Spinal cord (tissue), 10 donors: Measurements from ENCODE around the gene ERC1. TPM values are rescaled to one million over a fixed set of nuclear protein-coding genes. Genes with fewer than 3 reads are reported as not detected.
A peak's percentile ranks its signal among the peaks of the same experiment; 100 is the strongest.
"Not testable (repeated sequence)": the region's sequence is repeated elsewhere in the genome, so short reads cannot be mapped to it uniquely, and the experiment has no call there.

Experiments
- DNase-seq, 6 donors: peaks; one replicate each; pipeline versions ENCODE4 v3.0.0 to v3.0.0-alpha.2; 2013 to 2015; ENCODE audit warnings: low spot score in 6 of 6, low read depth in 4 of 6
- H3K27ac ChIP-seq: one replicate; pipeline ENCODE4 v1.5.1; 2013; ENCODE audit warnings: low read depth, low read length, control low read depth
- H3K27me3 ChIP-seq: one replicate; pipeline ENCODE4 v1.6.1; 2013; ENCODE audit warnings: low read length; ENCODE audit not compliant: control insufficient read depth, insufficient read depth
- H3K36me3 ChIP-seq: one replicate; pipeline ENCODE4 v1.6.1; 2013; ENCODE audit warnings: low read length; ENCODE audit not compliant: control insufficient read depth, insufficient read depth
- H3K4me1 ChIP-seq: one replicate; pipeline ENCODE4 v1.6.1; 2013; ENCODE audit warnings: low read length; ENCODE audit not compliant: control insufficient read depth, insufficient read depth
- H3K4me3 ChIP-seq: one replicate; pipeline ENCODE4 v1.5.1; 2013; ENCODE audit warnings: low read depth, low read length, control low read depth
- H3K9me3 ChIP-seq: one replicate; pipeline ENCODE4 v1.6.1; 2013; ENCODE audit warnings: low read length; ENCODE audit not compliant: control insufficient read depth, insufficient read depth
- WGBS: methylation state at CpG from one replicate; pipeline ENCODE4 v1.1.5; 2013; ENCODE audit warnings: missing lambda C conversion rate; ENCODE audit not compliant: insufficient coverage; 5-methylcytosine and 5-hydroxymethylcytosine counted together
- polyA plus RNA-seq, 2 donors: library from polyadenylated mRNA; unstranded; fragments of 120-200 nt; gene quantifications; one replicate each; pipeline ENCODE4 v1.2.1, GENCODE V29; 2013; ENCODE audit not compliant: insufficient read length in 2 of 2
- total RNA-seq, 2 donors: library from RNA; depleted of rRNA in 1 of 2; stranded (reverse); fragments of 120-200 nt in 1 of 2; fragments of >200 nt in 1 of 2; gene quantifications; one replicate each; pipeline versions ENCODE4 v1.2.3 to v1.2.4, GENCODE V29; 2013 to 2014
- donor health status: healthy.

The ERC1 gene
- total and polyA plus RNA-seq, 4 donors, result 44.3 to 75.5 (median 47.9) TPM

DNA sequence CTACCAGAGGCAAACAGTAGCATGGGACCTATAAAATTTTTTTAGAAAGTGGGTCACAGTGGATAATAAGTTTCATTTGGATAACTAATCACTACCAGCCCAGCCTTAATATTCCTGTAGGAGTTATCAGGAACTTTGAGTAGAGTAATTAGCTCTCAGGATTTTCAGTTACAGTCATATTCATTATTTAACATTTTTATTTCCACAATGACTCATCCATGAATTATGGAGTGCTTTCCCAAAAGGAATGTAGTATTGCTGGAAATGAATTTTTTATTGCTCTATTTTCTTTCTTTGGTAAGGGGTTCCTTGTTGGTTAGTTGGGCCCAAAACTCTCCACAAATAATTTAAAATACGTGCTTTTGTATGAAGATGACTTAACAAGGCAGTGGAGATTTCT, 53.7 kb downstream of the ERC1 start:
- H3K4me1 ChIP-seq, result no peaks in the 10 kb centered on the region

DNA sequence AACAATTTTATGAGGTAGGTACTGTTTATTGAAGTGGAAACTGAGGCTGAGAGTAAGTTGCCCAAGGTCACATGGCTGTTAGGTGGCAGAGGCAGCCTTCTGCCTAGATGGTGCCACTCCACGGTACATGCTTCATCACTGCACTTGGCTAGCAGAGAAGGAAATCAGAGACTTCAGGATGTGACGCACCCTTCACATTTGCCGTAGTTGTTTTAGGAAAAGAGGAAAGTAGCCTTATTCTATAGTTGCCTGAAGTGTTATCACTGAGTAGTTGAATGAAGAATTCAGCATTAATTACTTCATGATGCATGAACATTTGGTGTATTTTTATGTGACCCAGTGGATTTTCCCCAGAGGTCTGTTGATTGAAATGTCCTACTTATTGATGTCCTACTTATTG, 55.7 kb downstream of the ERC1 start:
- no peaks in the 10 kb centered on the region for H3K27me3 ChIP-seq
- no peaks in the 10 kb centered on the region for H3K9me3 ChIP-seq
- no peak for DNase-seq
- H3K4me1 ChIP-seq, result no peaks in the 10 kb centered on the region
- no peak overlapping the region for H3K27ac ChIP-seq
- no peaks in the 10 kb centered on the region for H3K36me3 ChIP-seq
- no peak overlapping the region for H3K4me3 ChIP-seq
- 100% methylated on average over 3 of the region's 3 CpGs for WGBS

More for the DNA sequence above, 53.7 kb downstream of the ERC1 start:
- Histone ChIP-seq H3K4me3 (no peak overlapping the region), H3K36me3 (no peaks in the 10 kb centered on the region), H3K27ac (no peak overlapping the region), H3K27me3 (no peaks in the 10 kb centered on the region), H3K9me3 (no peaks in the 10 kb centered on the region)
- no CpG with 5 or more reads among the region's 1 CpG for WGBS
- DNase-seq, result peak in 1 of 6 donors; percentile 53

DNA sequence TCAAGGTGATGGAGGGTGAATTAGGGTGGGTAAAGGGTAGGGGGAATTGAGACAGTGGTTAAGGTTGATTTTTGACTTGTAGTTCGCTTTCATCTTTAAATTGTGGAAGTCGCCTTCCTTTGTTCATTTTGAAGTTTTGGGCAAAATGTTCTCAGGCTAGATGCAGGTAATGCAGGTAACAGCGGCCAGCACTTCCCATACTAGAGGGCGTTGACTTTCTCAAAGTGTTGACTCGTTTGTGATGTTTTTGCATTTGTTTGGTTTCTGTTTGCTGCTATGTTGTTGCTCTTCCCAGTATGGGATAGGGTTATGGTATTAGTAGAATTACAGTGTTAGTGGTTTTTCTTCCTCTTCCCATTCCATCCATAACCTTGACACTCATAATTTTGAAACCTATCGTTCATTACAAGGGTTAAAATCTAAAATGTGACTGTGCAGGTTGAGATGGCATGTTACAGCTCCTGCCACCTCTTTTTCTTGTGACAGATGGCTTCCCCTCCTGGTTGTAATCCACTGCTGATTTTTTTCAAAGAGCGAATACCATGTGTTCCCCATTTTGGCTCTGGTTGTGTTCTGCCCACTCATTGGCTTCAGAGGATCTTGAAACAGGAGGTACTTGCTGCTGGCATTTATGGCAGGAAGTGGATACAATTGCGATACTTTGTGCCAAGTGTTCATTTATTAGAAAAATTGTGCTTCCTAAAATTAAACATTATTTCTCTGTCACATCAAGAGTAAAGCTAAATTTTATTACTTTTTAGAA, 57.1 kb downstream of the ERC1 start:
- Histone ChIP-seq H3K27ac (no peak overlapping the region), H3K4me1 (no peaks in the 10 kb centered on the region), H3K9me3 (no peaks in the 10 kb centered on the region), H3K27me3 (no peaks in the 10 kb centered on the region), H3K36me3 (no peaks in the 10 kb centered on the region), H3K4me3 (no peak overlapping the region)
- peak in 2 of 6 donors; percentile 66 to 86 for DNase-seq
- WGBS, result 70% methylated on average over 5 of the region's 8 CpGs

DNA sequence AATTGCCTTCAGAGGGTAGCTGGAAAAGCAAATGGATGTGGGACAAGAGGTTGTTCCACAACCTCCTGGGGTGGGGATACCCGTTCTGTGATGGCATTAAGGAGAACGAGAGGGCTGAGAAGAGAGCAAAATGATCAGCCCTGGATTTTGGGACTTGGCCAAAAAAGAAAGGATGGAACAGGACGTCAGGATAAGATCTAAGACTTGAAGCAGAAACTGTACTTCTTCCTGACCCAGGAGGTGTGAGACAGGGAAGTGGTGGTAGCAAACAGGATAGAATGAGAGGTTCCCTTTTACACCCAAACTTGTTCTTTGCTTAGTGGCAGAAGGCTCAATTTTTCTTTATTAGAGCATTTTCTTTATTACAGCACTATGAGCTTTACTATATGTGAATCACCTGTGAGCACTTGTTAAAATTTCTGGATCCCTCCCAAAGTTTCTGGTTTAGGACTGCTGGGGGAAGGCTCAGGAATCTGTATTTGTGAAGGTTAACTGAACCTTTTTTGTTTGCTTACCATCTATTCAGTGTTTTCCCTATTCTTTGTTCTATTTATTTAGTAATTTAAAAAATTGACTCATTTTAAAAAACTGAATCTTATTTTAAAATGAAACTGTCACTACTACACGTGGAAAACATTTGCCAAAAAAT, 59.2 kb downstream of the ERC1 start:
- H3K4me3 ChIP-seq, result no peak overlapping the region
- no peak for DNase-seq
- 55% methylated on average over 3 of the region's 4 CpGs for WGBS
- no peak overlapping the region for H3K27ac ChIP-seq
- H3K27me3 ChIP-seq, result no peaks in the 10 kb centered on the region
- no peaks in the 10 kb centered on the region for H3K36me3 ChIP-seq
- H3K9me3 ChIP-seq, result no peaks in the 10 kb centered on the region
- peaks cover 4% of the 10 kb centered on the region for H3K4me1 ChIP-seq

DNA sequence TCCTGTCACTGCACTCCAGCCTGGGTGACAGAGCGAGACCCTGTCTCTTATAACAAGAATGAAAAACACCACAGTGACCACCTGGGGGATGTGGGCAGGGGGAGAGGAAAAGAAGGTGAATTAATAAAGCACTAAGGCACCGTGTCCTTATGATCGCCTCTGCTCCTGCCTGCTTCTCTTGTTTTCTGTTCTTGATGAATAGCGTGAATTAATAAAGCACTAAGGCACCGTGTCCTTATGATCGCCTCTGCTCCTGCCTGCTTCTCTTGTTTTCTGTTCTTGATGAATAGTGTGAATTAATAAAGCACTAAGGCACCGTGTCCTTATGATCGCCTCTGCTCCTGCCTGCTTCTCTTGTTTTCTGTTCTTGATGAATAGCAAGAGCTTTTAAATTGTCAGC, 60.6 kb downstream of the ERC1 start:
- H3K27ac ChIP-seq, H3K4me3 ChIP-seq, H3K4me1 ChIP-seq, H3K9me3 ChIP-seq, H3K36me3 ChIP-seq, H3K27me3 ChIP-seq: not testable (repeated sequence)
- peak in 1 of 6 donors; percentile 43 for DNase-seq
- 40% methylated on average over 1 of the region's 8 CpGs for WGBS

DNA sequence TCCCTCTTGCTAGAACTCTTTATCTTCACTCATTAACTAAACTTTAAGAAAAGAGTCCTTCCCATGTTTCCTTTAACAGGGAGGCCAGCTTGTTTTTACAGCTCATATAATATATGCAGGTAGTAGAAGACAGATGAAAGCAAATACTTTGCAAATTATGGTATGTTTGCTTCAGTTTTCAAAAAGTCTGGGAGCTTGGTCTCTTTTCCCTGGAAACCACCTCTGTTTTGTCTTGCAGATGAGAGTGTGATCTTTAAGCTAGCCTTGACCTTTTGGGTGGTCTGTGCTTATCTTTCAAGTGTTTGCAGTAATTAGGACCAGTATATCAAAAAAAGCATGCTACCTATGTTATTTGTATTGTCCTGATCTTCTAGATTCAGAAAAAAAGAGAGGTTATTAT, 62.7 kb downstream of the ERC1 start:
- no peak for DNase-seq
- Histone ChIP-seq H3K4me3 (no peak overlapping the region), H3K9me3 (peaks cover 3% of the 10 kb centered on the region), H3K27me3 (no peaks in the 10 kb centered on the region), H3K27ac (no peak overlapping the region), H3K36me3 (no peaks in the 10 kb centered on the region), H3K4me1 (peaks cover 5% of the 10 kb centered on the region)

DNA sequence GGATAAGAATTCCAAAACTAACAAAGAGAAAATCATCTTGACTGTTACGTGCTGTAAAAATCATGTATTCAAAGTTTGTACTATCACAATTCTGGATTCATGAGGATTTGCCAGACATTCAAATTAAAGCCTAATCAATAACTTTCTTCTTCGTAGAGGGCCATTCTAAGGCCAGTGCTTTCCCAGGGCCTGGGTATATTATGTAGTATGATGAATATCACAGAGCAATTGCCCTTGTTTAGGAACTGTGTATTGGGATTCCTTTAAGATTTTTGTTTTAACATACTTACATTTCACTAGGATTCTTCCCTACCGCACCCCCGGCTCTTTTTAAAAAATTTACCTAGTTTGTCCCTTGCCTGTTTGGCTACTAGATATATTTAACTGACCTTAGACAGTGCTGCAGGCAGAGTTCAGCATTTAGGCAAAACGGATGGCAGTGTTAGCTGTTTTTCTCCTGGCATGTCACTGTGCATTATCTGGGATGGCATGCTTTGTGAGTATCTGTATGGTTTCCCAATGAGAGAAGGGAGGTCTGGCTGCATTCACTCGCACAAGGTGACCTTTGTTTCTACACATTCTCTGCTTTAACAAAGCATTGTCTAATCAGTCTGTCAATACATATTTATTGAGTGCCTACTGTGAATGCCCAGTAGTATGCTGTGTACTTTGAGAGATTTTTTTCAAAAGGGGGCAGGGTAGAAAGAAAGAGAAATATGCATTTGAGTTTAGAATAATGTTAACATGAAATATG, 63.3 kb downstream of the ERC1 start:
- WGBS, result no CpG with 5 or more reads among the region's 6 CpGs
- H3K9me3 ChIP-seq, result peaks cover 9% of the 10 kb centered on the region
- peaks cover 5% of the 10 kb centered on the region for H3K4me1 ChIP-seq
- no peak overlapping the region for H3K4me3 ChIP-seq
- no peak overlapping the region for H3K27ac ChIP-seq
- H3K27me3 ChIP-seq, result no peaks in the 10 kb centered on the region
- H3K36me3 ChIP-seq, result no peaks in the 10 kb centered on the region
- DNase-seq, result peak in 4 of 6 donors; percentile 19 to 82 (median 50)

DNA sequence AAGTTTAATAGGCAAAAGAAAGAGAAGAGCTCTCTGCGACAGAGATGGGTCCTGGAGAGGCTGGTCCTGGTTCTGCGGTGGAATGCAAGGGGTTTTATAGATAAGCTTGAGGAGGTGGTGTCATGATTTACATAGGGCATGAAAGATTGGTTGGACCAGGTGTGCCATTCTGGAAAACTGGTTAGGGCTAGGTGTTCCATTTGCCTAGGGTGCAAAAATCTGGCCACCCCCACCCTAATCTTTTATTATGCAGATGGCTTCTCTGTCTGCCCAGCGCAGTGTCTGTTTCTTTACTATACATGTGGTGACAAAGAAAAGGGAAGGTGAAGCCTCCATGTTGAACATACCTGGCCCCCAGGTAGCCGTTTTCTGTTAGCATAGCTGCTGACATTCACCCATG, 65.4 kb downstream of the ERC1 start:
- peaks cover 11% of the 10 kb centered on the region for H3K9me3 ChIP-seq
- no peaks in the 10 kb centered on the region for H3K27me3 ChIP-seq
- no peak for DNase-seq
- H3K36me3 ChIP-seq, result no peaks in the 10 kb centered on the region
- H3K4me1 ChIP-seq, result peaks cover 5% of the 10 kb centered on the region
- H3K4me3 ChIP-seq, result no peak overlapping the region
- no peak overlapping the region for H3K27ac ChIP-seq
- 54% methylated on average over 2 of the region's 4 CpGs for WGBS

DNA sequence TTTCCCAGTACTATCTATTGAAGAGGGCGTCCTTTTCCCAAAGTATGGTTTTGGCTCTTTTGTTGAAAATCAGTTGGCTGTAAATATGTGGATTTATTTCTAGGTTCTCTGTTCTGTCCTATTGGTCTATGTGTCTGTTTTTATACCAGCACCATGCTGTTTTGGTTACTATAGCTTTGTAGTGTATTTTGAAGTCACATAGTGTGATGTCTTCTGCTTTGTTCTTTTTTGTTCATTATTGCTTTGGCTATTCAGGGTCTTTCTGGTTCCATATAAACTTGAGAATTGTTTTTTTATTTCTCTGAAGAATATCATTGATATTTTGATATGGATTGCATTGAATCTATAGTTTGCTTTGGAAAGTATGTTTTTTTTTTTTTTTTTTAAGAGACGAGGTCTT, 67.4 kb downstream of the ERC1 start:
- H3K4me1 ChIP-seq, result peaks cover 5% of the 10 kb centered on the region
- no peaks in the 10 kb centered on the region for H3K36me3 ChIP-seq

More for the DNA sequence above, 67.4 kb downstream of the ERC1 start:
- peaks cover 15% of the 10 kb centered on the region for H3K9me3 ChIP-seq
- no peak overlapping the region for H3K4me3 ChIP-seq
- DNase-seq, result no peak
- 100% methylated on average over 1 of the region's 2 CpGs for WGBS
- no peak overlapping the region for H3K27ac ChIP-seq
- H3K27me3 ChIP-seq, result no peaks in the 10 kb centered on the region
